OCI-LY3 (cell line): Measurements from ENCODE around the gene SVEP1.

Experiments used
- EZH2phosphoT487 ChIP-seq: fragments of 200-600 bp; shearing (Covaris generic); IDR thresholded peaks from 2 replicates; pipeline ENCODE4 v1.6.1; 2018; ENCODE audit warnings: antibody characterized with exemption, mixed run types, low read depth
- TF ChIP-seq, protein P1 (sequence below): fragments of 200-600, 300-600 bp; sonication (generic); IDR thresholded peaks from 2 replicates; pipeline ENCODE4 v1.5.1; 2014; ENCODE audit warnings: antibody characterized with exemption, low read length, low read depth

GRCh38 chr9:110327716-110328115 is 251.8 kb downstream of the SVEP1 start:
- TF ChIP-seq, protein P1, sequence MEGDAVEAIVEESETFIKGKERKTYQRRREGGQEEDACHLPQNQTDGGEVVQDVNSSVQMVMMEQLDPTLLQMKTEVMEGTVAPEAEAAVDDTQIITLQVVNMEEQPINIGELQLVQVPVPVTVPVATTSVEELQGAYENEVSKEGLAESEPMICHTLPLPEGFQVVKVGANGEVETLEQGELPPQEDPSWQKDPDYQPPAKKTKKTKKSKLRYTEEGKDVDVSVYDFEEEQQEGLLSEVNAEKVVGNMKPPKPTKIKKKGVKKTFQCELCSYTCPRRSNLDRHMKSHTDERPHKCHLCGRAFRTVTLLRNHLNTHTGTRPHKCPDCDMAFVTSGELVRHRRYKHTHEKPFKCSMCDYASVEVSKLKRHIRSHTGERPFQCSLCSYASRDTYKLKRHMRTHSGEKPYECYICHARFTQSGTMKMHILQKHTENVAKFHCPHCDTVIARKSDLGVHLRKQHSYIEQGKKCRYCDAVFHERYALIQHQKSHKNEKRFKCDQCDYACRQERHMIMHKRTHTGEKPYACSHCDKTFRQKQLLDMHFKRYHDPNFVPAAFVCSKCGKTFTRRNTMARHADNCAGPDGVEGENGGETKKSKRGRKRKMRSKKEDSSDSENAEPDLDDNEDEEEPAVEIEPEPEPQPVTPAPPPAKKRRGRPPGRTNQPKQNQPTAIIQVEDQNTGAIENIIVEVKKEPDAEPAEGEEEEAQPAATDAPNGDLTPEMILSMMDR: no peak
- no peak for TF ChIP-seq EZH2phosphoT487
